Activated CD8-positive, alpha-beta T cell treated with anti-CD3 and anti-CD28 coated beads, Interleukin-2, amount 10 ng/mL, durations not matched to agents 7 days and 5 days (primary cell): ENCODE data around the gene ST3GAL2. TPM values are rescaled to one million over a fixed set of nuclear protein-coding genes. Genes with fewer than 3 reads are reported as not detected.
"Not testable (repeated sequence)": the region's sequence is repeated elsewhere in the genome, so short reads cannot be mapped to it uniquely, and the experiment has no call there.

Experiments
- ATAC-seq: fragments of 150-1000 bp; cut with Tn5 transposase; one replicate; pipeline ENCODE4 v1.10.0; 2021; ENCODE audit warnings: moderate library complexity
- CTCF ChIA-PET: fragments of 350-600 bp; sonication (Branson Sonifier 250); formaldehyde crosslinking; loops from one replicate; lab custom pipeline; 2021; ENCODE audit warnings: antibody characterized with exemption; lab: Charles Lee
- POLR2A ChIA-PET: fragments of 350-600 bp; sonication (Branson Sonifier 250); formaldehyde crosslinking; loops from one replicate; lab custom pipeline; 2021; ENCODE audit warnings: antibody characterized with exemption; lab: Charles Lee
- DNase-seq: peaks from one replicate; pipeline ENCODE4 v3.0.0-alpha.2; 2020
- H3K27ac Mint-ChIP-seq: one replicate; pipeline ENCODE4 v1.8.0; 2021; ENCODE audit warnings: mild to moderate bottlenecking, mixed read lengths
- H3K27me3 Mint-ChIP-seq: one replicate; pipeline ENCODE4 v1.8.0; 2021; ENCODE audit warnings: low read depth, mixed read lengths
- H3K36me3 Mint-ChIP-seq: one replicate; pipeline ENCODE4 v1.8.0; 2021; ENCODE audit warnings: low read depth, mixed read lengths
- H3K4me1 Mint-ChIP-seq: one replicate; pipeline ENCODE4 v1.8.0; 2021; ENCODE audit warnings: low read depth, mixed read lengths
- H3K4me3 Mint-ChIP-seq: one replicate; pipeline ENCODE4 v1.8.0; 2021; ENCODE audit warnings: mild to moderate bottlenecking, mixed read lengths
- H3K9me3 Mint-ChIP-seq: one replicate; pipeline ENCODE4 v1.8.0; 2022; ENCODE audit warnings: mixed read lengths; ENCODE audit not compliant: insufficient read depth
- total RNA-seq, 2 experiments: library from RNA; stranded (reverse); gene quantifications; one replicate each; pipeline ENCODE4 v1.2.3, GENCODE V29; 2021

Gene ST3GAL2
- total RNA-seq, 2 experiments from 2014 or later: 34.1 to 39.0 TPM

GRCh38 chr16:70450142-70451003 is 11.5 kb upstream of the ST3GAL2 start:
- H3K27me3 Mint-ChIP-seq: not testable (repeated sequence)

GRCh38 chr16:70448075-70448474 is 9.2 kb upstream of the ST3GAL2 start:
- Mint-ChIP-seq H3K27me3 (no peaks in the 10 kb centered on the region), H3K4me1 (peaks cover 4% of the 10 kb centered on the region), H3K4me3 (no peak overlapping the region), H3K27ac (no peak overlapping the region), H3K36me3 (no peaks in the 10 kb centered on the region), H3K9me3 (no peaks in the 10 kb centered on the region)
- ChIA-PET CTCF (no interaction called here), POLR2A (no interaction called here)
- ATAC-seq (no peak), DNase-seq (no peak)

More at GRCh38 chr16:70450142-70451003, 11.5 kb upstream of the ST3GAL2 start:
- H3K4me3 Mint-ChIP-seq, DNase-seq, H3K9me3 Mint-ChIP-seq, POLR2A ChIA-PET, ATAC-seq, H3K36me3 Mint-ChIP-seq, H3K27ac Mint-ChIP-seq: not testable (repeated sequence)
- CTCF ChIA-PET: interaction anchor here (1.4 kb wide), 1 partner anchor 70 kb away, joined by 3 read pairs; no protein-coding TSS in a partner anchor
- peaks cover 10% of the 10 kb centered on the region for H3K4me1 Mint-ChIP-seq

DNA sequence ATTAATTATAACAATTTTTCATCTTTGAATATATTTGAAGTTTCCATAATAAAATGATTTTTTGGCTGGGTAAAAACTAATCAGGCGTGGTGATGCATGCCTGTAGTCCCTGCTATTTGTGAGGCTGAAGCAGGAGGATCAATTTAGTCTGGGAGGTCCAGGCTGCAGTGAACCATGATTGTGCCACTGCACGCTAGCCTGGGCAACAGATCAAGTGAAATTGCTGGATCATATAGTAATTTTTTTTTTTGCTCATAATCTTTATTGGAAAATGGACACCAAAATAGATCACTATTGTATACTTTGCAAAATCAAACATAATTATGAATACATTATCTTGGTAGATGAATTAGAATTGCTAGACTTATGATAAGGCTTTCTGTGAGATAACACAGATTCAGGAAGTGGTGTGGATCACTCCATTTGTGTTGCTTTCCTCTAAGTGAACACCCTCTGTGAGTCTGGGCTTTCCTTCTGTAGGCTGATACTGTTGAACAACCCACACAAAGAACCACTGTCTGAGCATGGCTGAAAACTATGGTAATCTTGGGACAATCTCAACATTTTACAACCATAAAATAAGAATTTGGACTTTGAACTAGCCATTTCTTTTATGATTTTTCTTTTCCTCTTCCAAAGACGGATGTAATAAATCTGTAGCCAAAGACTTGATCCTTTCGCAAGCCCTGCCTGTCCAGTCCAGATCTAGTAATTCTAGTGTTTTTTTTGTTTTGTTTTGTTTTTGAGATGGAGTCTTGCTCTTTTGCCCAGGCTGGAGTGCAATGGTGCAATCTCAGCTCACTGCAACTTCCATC is 5.6 kb upstream of the ST3GAL2 start:
- Mint-ChIP-seq H3K27ac (no peak overlapping the region), H3K27me3 (no peaks in the 10 kb centered on the region), H3K4me3 (no peak overlapping the region), H3K36me3 (no peaks in the 10 kb centered on the region), H3K9me3 (no peaks in the 10 kb centered on the region), H3K4me1 (peaks cover 13% of the 10 kb centered on the region)
- CTCF ChIA-PET: no interaction called here
- DNase-seq (no peak), ATAC-seq (no peak)
- POLR2A ChIA-PET: no interaction called here

GRCh38 chr16:70442344-70442743 is 3.4 kb upstream of the ST3GAL2 start:
- CTCF ChIA-PET: no interaction called here
- Mint-ChIP-seq H3K27ac (no peak overlapping the region), H3K4me3 (no peak overlapping the region), H3K27me3 (no peaks in the 10 kb centered on the region), H3K9me3 (no peaks in the 10 kb centered on the region), H3K36me3 (no peaks in the 10 kb centered on the region), H3K4me1 (peaks cover 26% of the 10 kb centered on the region)
- ATAC-seq (no peak), DNase-seq (no peak)
- POLR2A ChIA-PET: interaction anchor here (0.6 to 1.1 kb wide), 3 partner anchors 27 to 151 kb away, joined by 3 to 4 read pairs (median 3); no protein-coding TSS in a partner anchor

DNA sequence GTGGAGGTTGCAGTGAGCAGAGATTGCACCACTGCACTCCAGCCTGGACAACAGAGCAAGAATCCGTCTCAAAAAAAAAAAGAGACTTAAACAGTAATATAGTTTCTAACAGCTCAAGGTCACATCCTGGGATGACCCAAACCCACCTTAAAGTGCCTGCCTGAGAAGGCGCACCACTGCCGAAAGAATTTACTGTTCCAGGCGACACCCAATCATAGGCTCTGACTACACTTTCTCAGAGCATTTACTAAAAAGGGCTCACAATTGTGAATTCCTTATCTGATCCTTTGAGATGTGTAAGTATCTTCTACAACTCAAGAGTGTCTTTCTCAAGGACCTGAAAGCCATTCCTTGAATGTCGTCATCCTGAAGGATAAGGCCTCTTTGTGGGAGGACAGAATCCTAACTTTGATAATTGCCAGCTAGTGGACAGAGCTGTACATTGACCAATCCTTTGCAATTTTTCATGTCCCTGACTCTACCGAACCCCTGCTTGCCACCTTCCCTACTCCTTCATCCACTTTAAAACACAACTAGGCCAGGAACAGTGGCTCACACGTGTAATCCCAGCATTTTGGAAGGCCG is 2.6 kb upstream of the ST3GAL2 start:
- no peaks in the 10 kb centered on the region for H3K9me3 Mint-ChIP-seq
- ATAC-seq (no peak), DNase-seq (no peak)
- H3K27me3 Mint-ChIP-seq: no peaks in the 10 kb centered on the region
- peaks cover 34% of the 10 kb centered on the region for H3K4me1 Mint-ChIP-seq
- H3K27ac Mint-ChIP-seq: no peak overlapping the region
- ChIA-PET POLR2A (interaction anchor here (1.1 kb wide), 1 partner anchor 28 kb away, joined by 3 read pairs; no protein-coding TSS in a partner anchor), CTCF (no interaction called here)
- no peaks in the 10 kb centered on the region for H3K36me3 Mint-ChIP-seq
- no peak overlapping the region for H3K4me3 Mint-ChIP-seq

- H3K4me3 Mint-ChIP-seq: peak overlapping the region; percentile 86
Measured at GRCh38 chr16:70440009-70440692, 1.3 kb upstream of the ST3GAL2 start.

DNA sequence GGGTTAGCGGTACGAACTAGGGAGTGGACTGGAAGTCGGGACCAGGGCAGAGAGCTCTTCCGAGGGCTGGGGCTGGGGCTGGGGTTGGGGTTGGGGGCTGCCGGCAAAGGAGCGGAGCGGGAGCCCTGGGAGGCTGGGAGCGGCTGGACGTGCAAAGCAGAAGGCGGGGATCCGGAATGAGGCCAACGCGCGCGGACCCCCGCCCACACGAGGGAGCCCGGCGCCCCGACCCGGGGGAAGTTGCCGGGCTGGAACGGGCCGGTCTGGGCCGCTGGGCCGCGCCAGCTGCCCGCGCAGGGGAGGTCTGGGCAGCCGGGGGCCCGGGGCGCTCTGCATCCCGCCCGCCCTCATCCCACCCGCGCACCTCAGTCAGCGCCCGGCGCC is 323 bp downstream of the ST3GAL2 start:
- peak; percentile 29 for DNase-seq
- no peaks in the 10 kb centered on the region for H3K27me3 Mint-ChIP-seq
- peak overlapping the region; percentile 91 for H3K27ac Mint-ChIP-seq
- H3K4me1 Mint-ChIP-seq: peaks cover 39% of the 10 kb centered on the region
- no peaks in the 10 kb centered on the region for H3K9me3 Mint-ChIP-seq
- peak; percentile 5 for ATAC-seq
- ChIA-PET POLR2A (interaction anchor here (0.8 to 2.5 kb wide), 7 partner anchors 9 to 874 kb away, joined by 3 to 30 read pairs (median 5); partner anchors contain the start of gene DDX19A), CTCF (interaction anchor here (0.6 to 3.0 kb wide), 5 partner anchors 15 to 58 kb away, joined by 3 to 12 read pairs (median 5); partner anchors contain the start of gene FCSK)
- peak overlapping the region; percentile 88 for H3K4me3 Mint-ChIP-seq
- H3K36me3 Mint-ChIP-seq: peaks cover 11% of the 10 kb centered on the region

More at GRCh38 chr16:70440009-70440692, 1.3 kb upstream of the ST3GAL2 start:
- no peak for DNase-seq
- no peaks in the 10 kb centered on the region for H3K9me3 Mint-ChIP-seq
- no peak for ATAC-seq
- POLR2A ChIA-PET: interaction anchor here (2.3 kb wide), 1 partner anchor 60 kb away, joined by 30 read pairs; no protein-coding TSS in a partner anchor
- CTCF ChIA-PET: interaction anchor here (0.7 to 3.0 kb wide), 5 partner anchors 13 to 46 kb away, joined by 3 to 12 read pairs (median 3); partner anchors contain the start of gene FCSK
- peak overlapping the region; percentile 91 for H3K27ac Mint-ChIP-seq
- no peaks in the 10 kb centered on the region for H3K27me3 Mint-ChIP-seq
- peaks cover 39% of the 10 kb centered on the region for H3K4me1 Mint-ChIP-seq
- H3K36me3 Mint-ChIP-seq: no peaks in the 10 kb centered on the region

GRCh38 chr16:70437582-70438557 is 1.0 kb downstream of the ST3GAL2 start:
- Mint-ChIP-seq H3K36me3 (peaks cover 11% of the 10 kb centered on the region), H3K4me1 (peaks cover 42% of the 10 kb centered on the region), H3K27ac (peak overlapping the region; percentile 91), H3K27me3 (no peaks in the 10 kb centered on the region), H3K9me3 (no peaks in the 10 kb centered on the region), H3K4me3 (peak overlapping the region; percentile 88)
- DNase-seq: peak; percentile 28
- ChIA-PET CTCF (interaction anchor here (0.6 to 3.0 kb wide), 5 partner anchors 16 to 57 kb away, joined by 3 to 12 read pairs (median 5); partner anchors contain the start of gene FCSK), POLR2A (interaction anchor here (1.0 to 2.5 kb wide), 5 partner anchors 8 to 91 kb away, joined by 3 to 30 read pairs (median 8); partner anchors contain the start of gene DDX19A)
- ATAC-seq: no peak

- Mint-ChIP-seq H3K9me3 (no peaks in the 10 kb centered on the region), H3K27ac (peak overlapping the region; percentile 56), H3K4me3 (peak overlapping the region; percentile 88), H3K27me3 (no peaks in the 10 kb centered on the region), H3K36me3 (peaks cover 11% of the 10 kb centered on the region), H3K4me1 (peaks cover 50% of the 10 kb centered on the region)
- CTCF ChIA-PET: interaction anchor here (1.7 kb wide), 2 partner anchors 43 to 56 kb away, joined by 5 to 6 read pairs; no protein-coding TSS in a partner anchor
- ATAC-seq: no peak
- no peak for DNase-seq
- POLR2A ChIA-PET: interaction anchor here (1.7 to 2.5 kb wide), 2 partner anchors 17 to 90 kb away, joined by 8 to 9 read pairs; partner anchors contain the start of gene DDX19A
Measured at GRCh38 chr16:70437017-70437581, 1.8 kb downstream of the ST3GAL2 start.
